Measurements from ENCODE around the gene KANK2.
"Not testable (repeated sequence)": the region's sequence is repeated elsewhere in the genome, so short reads cannot be mapped to it uniquely, and the experiment has no call there.

The KANK2 gene

GRCh38 chr19:11166281-11167142, 30.8 kb downstream of the KANK2 start:
- H3K27me3 ChIP-seq (replicated peaks; ENCODE audit: control insufficient read depth, insufficient read depth, low read length): no peaks in the 10 kb centered on the region
- H3K36me3 ChIP-seq (ENCODE audit: control insufficient read depth, insufficient read depth, low read length): no peaks in the 10 kb centered on the region
- DNase-seq (ENCODE audit: extremely low read depth, insufficient read length): no peak
- no peak overlapping the region for H3K4me3 ChIP-seq (replicated peaks; ENCODE audit: low read depth, low read length)
- TF ChIP-seq CTCF (IDR thresholded peaks at IDR 0.05; ENCODE audit: insufficient read depth, low read length, poor library complexity, severe bottlenecking): no peak

- no peaks in the 10 kb centered on the region for H3K27me3 ChIP-seq (replicated peaks; ENCODE audit: control insufficient read depth, insufficient read depth, low read length)
- no peak for DNase-seq (ENCODE audit: extremely low read depth, insufficient read length)
- H3K4me3 ChIP-seq (replicated peaks; ENCODE audit: low read depth, low read length): no peak overlapping the region
- TF ChIP-seq CTCF (IDR thresholded peaks at IDR 0.05; ENCODE audit: insufficient read depth, low read length, poor library complexity, severe bottlenecking): no peak
- no peaks in the 10 kb centered on the region for H3K36me3 ChIP-seq (ENCODE audit: control insufficient read depth, insufficient read depth, low read length)
These were observed 31.8 kb downstream of the KANK2 start for GRCh38 chr19:11165486-11166030.

GRCh38 chr19:11164879-11165406, 32.4 kb downstream of the KANK2 start:
- DNase-seq (ENCODE audit: extremely low read depth, insufficient read length): no peak
- no peaks in the 10 kb centered on the region for H3K36me3 ChIP-seq (ENCODE audit: control insufficient read depth, insufficient read depth, low read length)
- H3K4me3 ChIP-seq (replicated peaks; ENCODE audit: low read depth, low read length): no peak overlapping the region

GRCh38 chr19:11164296-11164695, 33.0 kb downstream of the KANK2 start:
- no peak for DNase-seq (ENCODE audit: extremely low read depth, insufficient read length)
- Histone ChIP-seq H3K4me3 (replicated peaks; ENCODE audit: low read depth, low read length) (no peak overlapping the region), H3K27me3 (replicated peaks; ENCODE audit: control insufficient read depth, insufficient read depth, low read length) (no peaks in the 10 kb centered on the region), H3K36me3 (ENCODE audit: control insufficient read depth, insufficient read depth, low read length) (no peaks in the 10 kb centered on the region)
- TF ChIP-seq CTCF (IDR thresholded peaks at IDR 0.05; ENCODE audit: insufficient read depth, low read length, poor library complexity, severe bottlenecking): no peak

More at GRCh38 chr19:11164879-11165406, 32.4 kb downstream of the KANK2 start:
- H3K27me3 ChIP-seq (replicated peaks; ENCODE audit: control insufficient read depth, insufficient read depth, low read length): no peaks in the 10 kb centered on the region
- no peak for TF ChIP-seq CTCF (IDR thresholded peaks at IDR 0.05; ENCODE audit: insufficient read depth, low read length, poor library complexity, severe bottlenecking)

GRCh38 chr19:11160440-11160768, 36.9 kb downstream of the KANK2 start:
- not testable (repeated sequence) for H3K27me3 ChIP-seq (replicated peaks; ENCODE audit: control insufficient read depth, insufficient read depth, low read length); DNase-seq (ENCODE audit: extremely low read depth, insufficient read length); H3K4me3 ChIP-seq (replicated peaks; ENCODE audit: low read depth, low read length); H3K36me3 ChIP-seq (ENCODE audit: control insufficient read depth, insufficient read depth, low read length)

GRCh38 chr19:11159598-11160439, 37.5 kb downstream of the KANK2 start:
- Histone ChIP-seq H3K27me3 (replicated peaks; ENCODE audit: control insufficient read depth, insufficient read depth, low read length) (no peaks in the 10 kb centered on the region), H3K36me3 (ENCODE audit: control insufficient read depth, insufficient read depth, low read length) (no peaks in the 10 kb centered on the region), H3K4me3 (replicated peaks; ENCODE audit: low read depth, low read length) (no peak overlapping the region)
- DNase-seq (ENCODE audit: extremely low read depth, insufficient read length): no peak
- no peak for TF ChIP-seq CTCF (IDR thresholded peaks at IDR 0.05; ENCODE audit: insufficient read depth, low read length, poor library complexity, severe bottlenecking)
